HG02970 (cell line): ENCODE results near the gene TPPP.
"Not testable (repeated sequence)": the region's sequence is repeated elsewhere in the genome, so short reads cannot be mapped to it uniquely, and the experiment has no call there.

ENCODE experiments used
- ATAC-seq: cut with Tn5 transposase; IDR thresholded peaks from one replicate; pipeline ENCODE4 v1.9.1; 2021; ENCODE audit warnings: mild to moderate bottlenecking, moderate library complexity, moderate number of reproducible peaks; ENCODE audit not compliant: unreplicated experiment, low FRiP score

The TPPP gene

GRCh38 chr5:693271-694041 is at the start of gene TPPP:
TSS of gene TPPP (minus strand) at chr5:693352. CDS start at chr5:678060, 15,292 bp downstream.
- ATAC-seq: not testable (repeated sequence)

GRCh38 chr5:742276-742675 is 49.1 kb upstream of the TPPP start:
- ATAC-seq: not testable (repeated sequence)

GRCh38 chr5:734145-734544 is 41.0 kb upstream of the TPPP start:
- ATAC-seq: not testable (repeated sequence)

- ATAC-seq: not testable (repeated sequence)
These were observed 39.8 kb upstream of the TPPP start for GRCh38 chr5:732754-733454.

GRCh38 chr5:729225-729624 is 36.1 kb upstream of the TPPP start:
- ATAC-seq: not testable (repeated sequence)

- ATAC-seq: not testable (repeated sequence)
These were observed 33.9 kb upstream of the TPPP start for GRCh38 chr5:727087-727486.

GRCh38 chr5:723865-724264 is 30.7 kb upstream of the TPPP start:
- not testable (repeated sequence) for ATAC-seq

GRCh38 chr5:723309-723708 is 30.2 kb upstream of the TPPP start:
- ATAC-seq: not testable (repeated sequence)

GRCh38 chr5:719379-719778 is 26.2 kb upstream of the TPPP start:
- ATAC-seq: not testable (repeated sequence)

- no peak for ATAC-seq
These were observed 24.0 kb upstream of the TPPP start for GRCh38 chr5:717143-717542.

GRCh38 chr5:716740-717139 is 23.6 kb upstream of the TPPP start:
- ATAC-seq: not testable (repeated sequence)

- not testable (repeated sequence) for ATAC-seq
These were observed 22.5 kb upstream of the TPPP start for GRCh38 chr5:715636-716035.

- not testable (repeated sequence) for ATAC-seq
These were observed 21.3 kb upstream of the TPPP start for GRCh38 chr5:714215-715118.

- ATAC-seq: not testable (repeated sequence)
These were observed 20.5 kb upstream of the TPPP start for GRCh38 chr5:713686-714085.

- ATAC-seq: not testable (repeated sequence)
These were observed 15.8 kb upstream of the TPPP start for GRCh38 chr5:708848-709517.

GRCh38 chr5:708374-708773 is 15.2 kb upstream of the TPPP start:
- not testable (repeated sequence) for ATAC-seq

- ATAC-seq: not testable (repeated sequence)
These were observed 13.0 kb upstream of the TPPP start for GRCh38 chr5:706127-706526.

GRCh38 chr5:696753-697702 is 3.9 kb upstream of the TPPP start:
- ATAC-seq: not testable (repeated sequence)

- not testable (repeated sequence) for ATAC-seq
These were observed 3.0 kb upstream of the TPPP start for GRCh38 chr5:696191-696590.
